GM21360 (cell line): ENCODE data around the gene PGAM2.

Experiments
- ATAC-seq: cut with Tn5 transposase; IDR thresholded peaks from one replicate; pipeline ENCODE4 v1.9.1; 2021; ENCODE audit warnings: mild to moderate bottlenecking, moderate library complexity; ENCODE audit not compliant: unreplicated experiment

Gene PGAM2

DNA sequence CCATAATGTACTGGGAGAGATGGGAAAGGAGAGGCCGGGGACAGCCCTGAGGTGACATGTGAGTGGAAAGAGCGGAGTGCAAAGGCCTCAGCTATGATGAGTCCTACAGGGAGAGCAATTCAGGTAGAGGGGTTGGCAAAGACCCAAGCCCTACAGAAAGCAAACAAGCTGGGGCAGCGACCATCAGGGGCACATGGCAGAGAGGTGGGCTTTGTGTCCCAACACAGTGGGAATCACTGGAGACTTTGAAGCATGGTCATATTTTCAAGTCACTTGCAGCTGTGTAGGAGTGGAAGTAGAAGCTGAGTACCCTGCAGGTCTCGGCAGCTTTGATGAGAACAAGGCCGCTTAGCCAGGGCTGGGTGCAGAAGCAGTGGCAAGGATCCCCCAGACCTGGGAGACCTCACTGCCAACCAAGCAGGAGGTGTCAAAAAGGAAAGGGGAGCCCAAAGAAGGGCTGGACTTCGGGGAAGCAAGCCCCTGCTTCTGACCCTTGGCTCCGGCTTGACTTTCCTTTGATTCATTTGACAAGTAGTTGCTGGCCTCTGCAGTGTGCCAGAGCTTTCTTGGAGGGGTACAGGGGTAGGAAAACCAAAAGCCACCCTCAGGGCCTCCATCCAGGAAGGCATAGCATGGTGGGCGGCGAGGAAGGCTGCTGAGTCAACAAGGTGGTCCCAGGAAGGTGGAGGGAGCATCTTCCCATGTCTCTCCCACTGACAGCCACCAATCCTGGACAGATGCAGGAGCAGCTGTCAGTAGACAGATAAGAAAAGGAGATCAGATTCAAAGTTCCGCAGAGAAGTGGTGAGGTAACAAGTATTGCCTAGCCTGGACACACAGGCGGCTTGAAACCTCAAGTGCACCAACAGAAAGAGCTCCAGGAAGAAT lies 1.9 kb upstream of the PGAM2 start:
- no peak for ATAC-seq

DNA sequence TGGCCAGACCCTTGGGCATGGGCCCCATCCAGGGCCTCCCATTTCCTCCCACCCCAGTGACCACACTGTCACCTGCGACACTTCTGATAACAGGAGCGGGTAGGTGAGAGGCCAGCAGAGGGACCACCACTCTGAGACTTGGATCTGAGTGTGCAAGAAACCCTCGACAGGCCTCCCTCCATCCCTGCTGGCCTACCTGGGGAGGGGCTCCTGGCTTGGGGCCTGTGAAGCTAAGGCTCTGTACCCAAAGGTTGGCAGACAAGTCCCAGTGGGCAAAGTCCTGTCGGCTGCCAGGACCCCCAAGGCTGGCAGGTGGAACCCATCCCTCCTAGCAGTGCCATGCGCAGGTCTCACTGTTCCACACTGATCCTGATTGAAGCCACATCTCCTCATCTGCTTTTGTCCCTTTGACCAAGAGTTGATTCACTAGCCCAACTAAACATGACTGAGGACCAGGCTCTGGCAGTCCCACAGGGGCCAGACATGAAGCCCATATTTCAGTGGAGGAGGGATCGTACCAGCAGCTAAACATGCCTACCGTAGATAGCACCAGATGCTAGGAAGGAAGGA lies 1.2 kb upstream of the PGAM2 start:
- ATAC-seq, result no peak

DNA sequence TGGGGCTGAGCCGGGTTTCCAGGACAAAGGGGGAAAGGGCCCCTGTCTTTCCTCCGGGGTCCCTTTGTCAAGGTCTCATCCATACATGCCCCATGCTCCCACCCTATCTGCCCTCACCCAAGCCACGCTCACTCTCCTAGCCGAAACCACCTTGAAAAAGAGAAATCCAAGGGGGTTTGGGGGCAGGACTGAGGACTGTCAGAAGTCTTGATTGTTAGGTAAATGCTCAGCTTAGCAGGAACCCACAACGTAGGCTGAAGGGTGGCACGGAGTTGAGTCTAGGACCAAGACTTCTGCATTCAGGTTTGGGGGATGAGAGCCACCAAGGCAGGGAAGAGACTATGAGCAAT lies 719 bp upstream of the PGAM2 start:
- ATAC-seq, result no peak

DNA sequence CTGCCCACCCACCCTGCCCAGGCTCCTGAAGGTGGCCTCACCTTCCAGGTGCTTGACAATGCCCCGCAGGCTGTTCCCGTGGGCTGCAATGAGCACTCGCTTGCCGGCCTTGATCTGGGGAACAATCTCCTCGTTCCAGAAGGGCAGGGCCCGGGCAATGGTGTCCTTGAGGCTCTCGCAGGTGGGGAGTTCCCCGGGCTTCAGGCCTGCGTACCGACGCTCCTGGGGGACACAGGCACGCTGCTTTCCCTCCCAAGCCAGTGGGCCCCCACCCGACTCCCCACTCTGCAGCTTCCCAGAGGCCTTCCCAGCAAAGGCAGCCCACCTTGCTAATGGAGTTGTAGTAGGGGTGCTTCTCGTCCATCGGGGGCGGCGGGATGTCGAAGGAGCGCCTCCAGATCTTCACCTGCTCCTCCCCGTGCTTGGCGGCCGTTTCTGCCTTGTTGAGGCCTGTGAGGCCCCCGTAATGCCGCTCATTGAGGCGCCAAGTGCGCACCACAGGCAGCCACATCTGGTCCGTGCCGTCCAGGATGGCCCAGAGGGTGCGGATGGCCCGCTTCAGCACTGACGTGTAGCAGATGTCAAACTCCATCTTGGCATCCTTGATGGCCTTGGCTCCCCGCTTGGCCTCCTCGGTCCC lies 456 bp downstream of the PGAM2 start:
- ATAC-seq, result no peak

DNA sequence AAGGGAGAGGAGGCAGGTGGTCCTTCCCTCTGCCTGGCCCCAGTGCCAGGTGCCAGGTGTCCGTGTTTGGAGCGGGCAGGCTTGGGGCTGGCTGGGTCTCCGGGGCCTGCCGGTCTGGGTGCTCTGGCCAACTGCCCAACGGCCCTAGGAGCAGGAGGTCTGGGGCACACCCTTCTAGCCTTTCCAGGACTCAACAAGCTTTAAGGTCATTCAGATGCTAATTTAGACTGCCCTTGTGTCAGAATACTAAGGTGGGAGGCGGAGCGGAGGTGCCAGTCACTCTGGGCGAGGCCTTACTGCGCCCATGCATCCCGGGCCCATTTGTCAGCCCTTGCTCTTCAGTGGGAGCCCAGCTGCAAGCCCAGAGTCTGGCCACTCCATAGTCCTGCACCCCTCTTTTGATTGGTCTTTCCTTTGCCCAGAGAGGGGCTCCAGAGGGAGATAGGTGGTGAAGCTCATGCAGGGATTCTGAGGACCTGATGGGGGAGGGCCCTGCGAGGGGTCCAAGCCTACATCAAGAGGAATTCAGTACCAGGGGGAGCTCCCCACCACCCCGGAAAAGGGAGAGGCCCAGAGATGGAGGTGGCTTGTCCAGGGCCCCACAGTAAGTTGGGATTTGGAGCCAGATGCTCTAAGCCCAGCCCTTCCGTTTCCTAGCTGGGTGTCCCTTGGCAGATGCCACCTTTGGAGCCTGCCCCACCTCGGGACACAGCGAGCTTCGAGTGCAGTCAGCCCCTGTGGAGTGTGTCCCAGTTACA lies 1.3 kb downstream of the PGAM2 start:
- ATAC-seq, result no peak

DNA sequence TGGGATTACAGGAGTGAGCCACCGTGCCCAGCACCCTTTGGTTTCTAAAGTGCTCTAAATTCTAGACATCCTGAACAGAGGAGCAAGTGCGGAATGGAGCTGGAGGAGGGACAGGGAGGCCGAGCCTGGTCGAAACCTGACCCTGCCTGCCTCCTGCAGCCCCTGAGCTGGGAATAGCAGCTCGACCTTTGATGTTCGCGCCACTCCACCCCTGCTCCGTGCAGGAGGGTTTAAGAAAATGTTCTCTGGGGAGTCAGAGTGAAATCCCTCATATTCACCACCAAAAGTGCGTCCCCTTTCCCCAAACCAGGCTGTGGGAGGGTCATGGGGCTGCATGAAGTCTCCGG lies 1.8 kb downstream of the PGAM2 start:
- ATAC-seq, result no peak

DNA sequence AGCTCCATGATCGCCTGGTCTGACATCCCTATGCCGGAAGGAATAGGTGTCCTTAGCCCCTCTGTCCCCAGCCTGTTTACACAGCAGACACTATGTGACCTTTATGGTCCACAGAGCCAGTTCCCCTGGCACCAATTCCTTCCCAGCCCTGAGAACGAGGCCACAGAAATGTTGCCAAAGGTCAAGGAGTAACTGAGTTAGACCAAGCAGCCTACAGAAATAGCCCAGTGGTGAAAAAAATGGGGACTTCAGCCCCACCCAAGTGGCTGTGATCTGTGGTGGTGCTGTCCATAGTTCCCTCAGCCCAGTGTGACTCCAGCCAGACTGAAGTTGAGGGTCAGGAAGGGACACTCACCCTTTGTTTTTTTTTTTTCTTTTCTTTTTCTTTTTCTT lies 2.5 kb downstream of the PGAM2 start:
- ATAC-seq, result no peak

DNA sequence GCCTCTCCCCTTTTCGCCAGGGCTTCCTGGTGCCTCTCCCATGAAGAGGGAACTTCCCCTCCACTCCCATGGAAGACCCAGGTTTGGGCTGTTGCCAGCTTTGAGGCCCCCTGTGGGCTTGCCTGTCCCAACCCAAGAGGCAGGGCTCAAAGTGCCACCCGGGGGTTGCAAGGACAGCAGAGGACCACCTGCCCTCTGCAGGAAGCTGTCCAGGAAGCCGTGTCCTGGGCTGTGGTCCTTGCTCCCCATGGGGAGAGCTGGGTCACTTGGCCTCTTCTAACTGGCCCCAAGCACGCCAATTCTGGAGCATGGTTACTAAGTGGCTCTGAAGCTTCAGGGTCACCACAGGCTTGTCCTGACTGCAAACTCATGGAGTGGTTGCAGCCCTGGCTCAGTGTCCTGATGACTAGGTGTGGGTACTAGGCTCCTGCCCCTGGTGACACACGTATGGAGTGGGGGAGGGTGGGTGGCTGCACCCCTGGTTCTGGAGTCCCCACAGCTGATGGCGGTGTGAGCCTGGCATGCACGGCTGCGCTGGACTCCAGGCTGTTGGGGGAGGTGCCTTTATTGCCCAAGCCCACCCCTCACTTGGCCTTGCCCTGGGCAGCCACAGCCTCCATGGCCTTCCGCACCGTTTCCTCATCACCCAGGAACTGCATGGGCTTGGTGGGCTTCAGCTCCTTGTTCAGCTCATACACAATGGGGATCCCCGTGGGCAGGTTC lies 3.0 kb downstream of the PGAM2 start:
- ATAC-seq, result no peak

DNA sequence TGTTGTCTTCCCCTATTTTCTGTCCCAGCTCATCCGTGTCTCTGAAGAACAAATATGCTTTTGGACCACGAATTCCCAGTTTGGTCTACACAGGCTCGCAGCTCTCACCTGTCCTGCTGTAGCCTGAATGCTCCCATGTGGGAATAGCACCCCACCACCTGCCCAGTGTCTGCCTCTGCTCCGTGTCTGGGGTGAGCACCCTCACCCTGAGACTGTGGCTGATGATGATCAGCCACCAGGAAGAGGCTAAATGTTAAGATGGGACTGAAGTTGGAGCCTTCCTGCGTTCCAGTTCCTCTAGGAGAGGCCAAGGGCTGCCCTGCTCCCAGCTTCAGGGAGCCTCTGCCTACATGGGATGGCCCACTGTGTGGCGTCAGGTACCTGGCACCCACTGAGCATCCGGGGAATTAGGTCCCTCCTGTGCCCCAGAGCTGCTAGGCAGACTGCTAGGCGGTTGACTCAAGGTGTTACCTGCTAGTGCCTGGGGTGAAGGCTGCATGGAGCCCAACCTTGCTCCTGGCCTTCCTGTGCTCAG lies 3.7 kb downstream of the PGAM2 start:
- ATAC-seq, result no peak

DNA sequence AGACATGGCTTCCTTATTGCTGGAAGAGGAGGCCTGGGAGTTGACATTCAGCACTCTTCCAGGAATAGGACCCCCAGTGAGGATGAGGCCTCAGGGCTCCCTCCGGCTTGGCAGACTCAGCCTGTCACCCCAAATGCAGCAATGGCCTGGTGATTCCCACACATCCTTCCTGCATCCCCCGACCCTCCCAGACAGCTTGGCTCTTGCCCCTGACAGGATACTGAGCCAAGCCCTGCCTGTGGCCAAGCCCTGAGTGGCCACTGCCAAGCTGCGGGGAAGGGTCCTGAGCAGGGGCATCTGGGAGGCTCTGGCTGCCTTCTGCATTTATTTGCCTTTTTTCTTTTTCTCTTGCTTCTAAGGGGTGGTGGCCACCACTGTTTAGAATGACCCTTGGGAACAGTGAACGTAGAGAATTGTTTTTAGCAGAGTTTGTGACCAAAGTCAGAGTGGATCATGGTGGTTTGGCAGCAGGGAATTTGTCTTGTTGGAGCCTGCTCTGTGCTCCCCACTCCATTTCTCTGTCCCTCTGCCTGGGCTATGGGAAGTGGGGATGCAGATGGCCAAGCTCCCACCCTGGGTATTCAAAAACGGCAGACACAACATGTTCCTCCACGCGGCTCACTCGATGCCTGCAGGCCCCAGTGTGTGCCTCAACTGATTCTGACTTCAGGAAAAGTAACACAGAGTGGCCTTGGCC lies 4.3 kb downstream of the PGAM2 start:
- no peak for ATAC-seq

DNA sequence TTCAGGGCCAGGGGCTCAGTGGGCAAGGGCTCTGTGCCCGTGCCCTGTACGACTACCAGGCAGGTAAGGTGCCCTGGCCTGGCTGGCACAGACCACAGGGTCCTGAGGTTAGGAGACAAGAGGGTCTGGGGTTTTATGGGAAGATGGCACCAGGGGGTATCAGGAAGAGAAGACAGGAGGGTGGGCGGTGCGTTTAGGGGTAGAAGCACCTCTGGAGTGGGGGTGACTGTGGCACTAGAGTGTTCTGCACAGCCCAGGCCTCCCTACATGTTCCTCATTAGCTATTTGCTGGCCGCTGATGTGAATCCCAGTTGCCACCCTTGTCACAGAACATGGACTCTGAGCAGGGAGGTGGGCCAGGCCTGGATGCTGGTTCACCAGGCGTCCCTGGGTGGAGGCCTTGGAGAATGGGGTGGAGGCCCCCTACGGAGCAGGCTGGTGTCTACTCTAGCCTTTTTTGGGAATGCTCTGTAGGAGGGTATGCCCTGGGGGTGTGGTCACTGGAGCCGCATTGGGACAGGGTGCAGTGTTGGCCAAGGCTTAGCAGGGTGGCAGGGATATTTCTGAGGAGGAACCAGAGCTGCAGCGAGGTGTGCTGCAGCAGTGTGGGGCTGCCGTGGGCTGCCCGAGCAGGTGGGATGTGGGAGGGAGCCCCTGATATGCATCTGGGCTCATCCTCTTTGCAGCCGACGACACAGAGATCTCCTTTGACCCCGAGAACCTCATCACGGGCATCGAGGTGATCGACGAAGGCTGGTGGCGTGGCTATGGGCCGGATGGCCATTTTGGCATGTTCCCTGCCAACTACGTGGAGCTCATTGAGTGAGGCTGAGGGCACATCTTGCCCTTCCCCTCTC lies 5.0 kb downstream of the PGAM2 start:
- no peak for ATAC-seq

DNA sequence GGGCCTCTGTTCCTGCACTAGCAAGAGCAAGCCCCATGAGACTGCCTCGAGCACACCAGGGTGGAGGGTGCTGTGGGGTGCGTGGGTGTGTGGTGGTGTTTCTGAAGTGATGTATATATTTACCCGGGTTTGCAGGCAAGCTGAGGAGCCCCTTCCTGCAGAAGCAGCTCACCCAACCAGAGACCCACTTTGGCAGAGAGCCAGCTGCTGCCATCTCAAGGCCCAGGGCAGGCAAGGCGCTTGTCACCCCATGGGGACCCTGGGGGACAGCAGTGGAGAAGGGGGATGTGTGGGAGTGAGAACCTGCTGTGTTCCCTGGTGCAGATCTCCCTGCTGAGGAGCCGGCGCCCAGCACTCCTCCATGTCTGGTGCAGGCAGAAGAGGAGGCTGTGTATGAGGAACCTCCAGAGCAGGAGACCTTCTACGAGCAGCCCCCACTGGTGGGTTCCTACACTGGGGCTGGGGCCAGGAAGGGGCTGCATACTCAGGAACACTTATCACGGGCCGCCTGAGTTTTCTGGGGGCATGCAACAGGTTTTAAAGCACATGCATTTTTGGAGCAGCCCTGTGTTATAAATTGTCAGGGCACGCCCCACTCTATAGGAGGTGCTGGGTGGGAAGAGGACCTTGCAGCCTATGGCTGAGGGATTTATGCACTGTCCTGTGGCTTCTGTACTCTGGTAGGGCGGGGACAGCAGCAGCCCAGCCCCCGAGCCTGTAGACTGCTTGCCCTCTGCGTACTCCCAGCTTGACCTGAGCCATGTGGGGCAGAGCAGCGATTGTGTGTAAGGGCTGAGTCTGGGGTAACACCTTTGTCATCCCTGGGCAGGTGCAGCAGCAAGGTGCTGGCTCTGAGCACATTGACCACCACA lies 5.9 kb downstream of the PGAM2 start:
- ATAC-seq, result peak; percentile 60

DNA sequence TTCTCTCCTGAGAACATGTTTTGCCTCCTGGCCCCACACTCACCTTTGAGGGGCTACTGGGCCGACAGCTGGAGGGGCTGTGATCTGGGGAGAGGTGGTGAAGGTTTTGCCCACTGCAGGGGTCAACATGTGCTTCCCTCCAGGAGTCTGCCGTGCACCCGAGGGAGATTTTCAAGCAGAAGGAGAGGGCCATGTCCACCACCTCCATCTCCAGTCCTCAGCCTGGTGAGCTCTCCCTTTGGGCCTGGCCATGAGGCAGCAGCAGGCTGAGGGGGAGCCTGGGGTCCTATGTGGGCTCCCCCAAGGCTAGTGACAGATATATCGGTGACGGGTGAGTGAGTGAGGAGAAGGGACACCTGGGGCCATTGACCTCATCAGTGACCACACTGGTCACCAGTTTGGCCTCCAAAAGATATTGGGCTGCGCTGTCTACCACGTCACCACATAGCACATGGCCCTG lies 6.6 kb downstream of the PGAM2 start:
- ATAC-seq, result no peak

DNA sequence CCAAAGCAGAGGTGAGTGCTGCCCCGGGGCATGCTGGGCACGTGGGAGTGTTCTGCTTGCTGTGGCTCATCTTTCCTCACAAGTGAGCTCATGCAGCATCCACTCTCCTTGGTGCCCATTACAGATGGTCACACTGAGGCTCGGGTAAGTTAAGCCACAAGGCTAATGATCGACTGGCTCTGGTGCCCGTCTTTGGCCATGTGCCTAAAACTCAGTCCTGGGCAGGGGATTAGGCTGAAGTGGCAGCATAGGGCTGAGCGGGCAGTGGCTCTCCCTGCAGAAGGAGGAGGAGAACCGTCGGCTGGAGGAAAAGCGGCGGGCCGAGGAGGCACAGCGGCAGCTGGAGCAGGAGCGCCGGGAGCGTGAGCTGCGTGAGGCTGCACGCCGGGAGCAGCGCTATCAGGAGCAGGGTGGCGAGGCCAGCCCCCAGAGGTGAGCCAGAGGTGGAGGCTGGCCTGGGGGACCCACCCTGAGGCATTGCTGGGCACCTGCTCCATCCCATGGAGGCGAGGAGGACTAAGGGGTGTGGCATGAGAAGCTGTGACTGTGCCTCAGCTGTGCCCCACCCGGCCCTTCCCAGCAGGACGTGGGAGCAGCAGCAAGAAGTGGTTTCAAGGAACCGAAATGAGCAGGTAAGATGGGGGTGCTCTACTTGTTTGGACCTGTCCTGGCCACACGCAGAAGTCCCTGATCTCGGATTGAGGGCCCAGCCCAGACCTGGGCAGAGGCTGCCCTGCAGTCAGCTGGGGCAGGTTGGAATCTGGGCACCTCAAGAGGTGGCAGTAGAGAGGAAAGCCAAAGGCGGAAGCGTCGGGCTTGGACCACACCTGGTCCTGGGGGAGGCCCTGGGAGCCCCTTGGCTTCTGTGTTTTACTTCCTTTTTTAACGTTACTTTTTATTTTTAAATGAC lies 7.3 kb downstream of the PGAM2 start:
- no peak for ATAC-seq

DNA sequence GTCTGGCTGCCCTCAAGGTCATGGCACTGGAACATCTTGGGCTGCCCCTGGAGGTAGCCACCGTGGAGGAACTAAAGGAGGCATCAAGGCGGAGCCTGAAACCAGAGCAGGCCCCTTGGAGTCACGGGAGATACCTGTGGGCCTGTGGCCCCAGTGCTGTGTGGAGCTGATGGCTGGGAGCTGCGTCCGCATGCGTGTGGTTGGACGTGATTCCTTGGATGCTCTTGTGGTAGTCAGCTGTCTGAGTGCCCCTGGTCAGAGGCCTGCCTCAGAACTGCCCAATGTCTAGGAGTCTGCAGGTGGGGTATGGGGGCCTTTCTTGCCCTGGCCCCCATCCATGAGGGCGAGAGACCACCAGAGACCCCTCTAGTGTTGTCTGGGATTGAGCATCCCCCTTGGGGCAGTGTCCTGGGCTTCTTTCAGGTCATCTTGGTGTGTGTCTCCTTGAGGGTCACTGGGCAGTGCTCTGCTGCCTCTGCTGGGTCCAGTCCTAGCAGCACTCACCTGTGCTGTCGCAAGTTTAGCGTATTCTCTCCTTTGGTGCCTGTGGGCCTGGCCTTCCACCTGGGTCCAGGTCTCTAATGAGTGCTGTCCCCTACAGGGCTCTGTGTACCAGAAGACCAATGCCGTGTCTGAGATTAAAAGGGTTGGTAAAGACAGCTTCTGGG lies 8.1 kb downstream of the PGAM2 start:
- no peak for ATAC-seq

DNA sequence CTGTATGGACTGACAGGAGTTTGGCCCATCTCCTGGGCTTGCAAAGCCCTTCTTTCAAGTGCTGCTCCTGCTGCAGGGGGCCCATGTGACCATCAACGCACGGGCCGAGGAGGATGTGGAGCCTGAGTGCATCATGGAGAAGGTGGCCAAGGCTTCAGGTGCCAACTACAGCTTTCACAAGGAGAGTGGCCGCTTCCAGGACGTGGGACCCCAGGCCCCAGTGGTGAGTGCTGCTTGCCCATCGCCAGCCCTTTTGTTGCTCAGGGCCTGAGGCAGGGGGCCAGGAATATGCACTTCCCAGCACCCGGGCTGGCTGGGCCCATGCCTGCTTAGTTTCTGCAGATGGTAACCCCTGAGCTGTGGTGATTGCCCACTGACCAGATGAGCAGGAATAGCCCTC lies 8.7 kb downstream of the PGAM2 start:
- ATAC-seq, result no peak
